HG02798 (cell line): Measurements from ENCODE around the gene PRKAG3.

Source experiments
- ATAC-seq: cut with Tn5 transposase; IDR thresholded peaks from one replicate; pipeline ENCODE4 v1.9.1; 2021; ENCODE audit warnings: mild to moderate bottlenecking; ENCODE audit not compliant: unreplicated experiment, poor library complexity

Gene PRKAG3

GRCh38 chr2:218865396-218865795 is 33.8 kb upstream of the PRKAG3 start:
- no peak for ATAC-seq

GRCh38 chr2:218863021-218863520 is 31.5 kb upstream of the PRKAG3 start:
- no peak for ATAC-seq

DNA sequence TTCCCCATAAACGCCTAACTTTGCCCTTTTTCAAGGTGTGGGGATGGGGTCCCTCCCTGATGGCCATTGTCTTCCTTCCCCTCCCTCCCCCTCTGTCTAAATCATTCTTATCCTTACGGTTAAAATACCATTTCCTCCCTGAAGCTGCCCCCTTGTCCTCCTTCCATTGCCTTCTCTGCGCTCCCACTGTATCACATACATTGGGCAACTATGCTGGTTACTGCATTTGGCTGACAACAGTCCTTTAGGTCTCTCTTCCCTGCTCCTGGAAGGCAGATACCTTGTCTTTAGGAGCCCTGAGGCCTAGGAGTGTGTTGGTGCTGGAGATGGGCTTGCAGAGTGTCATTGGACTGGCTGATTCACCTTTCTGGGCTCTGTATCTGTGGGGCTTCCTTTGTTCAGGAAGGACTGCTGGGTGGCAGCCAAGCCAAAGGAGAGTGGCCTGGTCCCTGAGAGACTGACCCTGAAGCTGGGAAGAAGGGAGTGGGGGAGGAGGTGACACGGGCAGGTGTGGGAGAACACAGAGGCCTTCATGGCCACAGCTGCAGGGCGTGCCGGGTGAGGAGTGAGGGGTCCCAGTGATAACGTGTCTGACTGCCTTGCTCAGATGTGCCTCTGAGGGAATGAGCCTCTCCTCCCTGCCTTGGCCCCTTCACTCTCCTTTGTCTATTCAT is 30.2 kb upstream of the PRKAG3 start:
- ATAC-seq: no peak

- ATAC-seq: no peak
Measured at GRCh38 chr2:218860950-218861381, 29.4 kb upstream of the PRKAG3 start.

DNA sequence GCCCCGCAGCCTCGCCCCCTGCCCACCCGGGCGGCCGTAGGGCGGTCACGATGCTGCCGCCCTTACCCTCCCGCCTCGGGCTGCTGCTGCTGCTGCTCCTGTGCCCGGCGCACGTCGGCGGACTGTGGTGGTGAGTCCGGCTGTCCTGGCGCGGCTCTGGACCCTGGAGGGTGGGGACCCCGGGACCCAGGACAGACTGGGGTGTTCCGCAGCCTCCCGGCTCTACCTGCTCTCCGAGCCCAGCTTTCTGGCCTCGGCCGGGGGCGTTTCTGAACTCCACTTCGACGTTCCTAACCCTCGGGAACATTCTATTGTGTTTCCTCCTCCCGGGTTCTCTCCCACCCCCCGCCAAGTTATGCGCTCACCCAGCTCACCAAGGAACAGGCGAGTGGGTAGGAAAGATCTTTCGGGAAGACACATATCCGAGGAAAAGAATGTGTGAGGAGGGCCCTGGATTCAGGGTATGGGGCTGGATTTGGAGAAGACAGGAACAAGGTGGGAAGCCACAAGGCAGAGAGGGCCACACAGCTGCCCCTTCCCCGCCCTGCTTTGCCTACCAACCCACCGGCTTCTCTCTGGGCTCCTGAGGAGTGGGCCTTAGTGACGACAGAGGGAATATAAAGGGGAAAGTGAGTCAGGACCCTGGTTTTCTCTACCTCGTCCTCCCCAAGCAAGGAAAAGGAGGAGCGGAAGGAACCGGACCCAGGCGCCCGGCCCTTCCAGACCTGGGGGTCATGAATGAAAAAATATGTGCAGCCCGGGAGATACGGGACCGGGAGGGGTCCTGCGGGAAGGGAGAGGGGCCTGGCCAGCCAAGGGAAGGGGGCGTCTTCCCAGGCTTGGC is 28.6 kb upstream of the PRKAG3 start:
- no peak for ATAC-seq

DNA sequence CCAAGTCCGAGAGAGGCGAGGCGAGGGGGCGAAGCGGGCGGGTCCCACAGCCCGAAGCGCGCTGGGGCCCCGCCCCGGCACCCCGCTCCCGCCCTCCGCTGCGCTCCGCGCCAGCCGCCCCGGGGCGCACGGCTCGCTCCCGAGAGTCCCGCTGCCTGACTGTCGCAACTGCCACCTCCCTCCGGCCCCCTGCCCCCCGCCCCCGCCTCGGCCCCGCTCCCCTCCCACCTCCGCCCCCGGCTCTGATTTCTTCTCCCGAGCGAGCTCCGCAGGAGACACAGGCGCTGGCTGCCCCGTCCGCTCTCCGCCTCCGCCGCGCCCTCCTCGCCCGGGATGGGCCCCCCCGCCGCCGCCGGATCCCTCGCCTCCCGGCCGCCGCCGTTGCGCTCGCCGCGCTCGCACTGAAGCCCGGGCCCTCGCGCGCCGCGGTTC is 28.0 kb upstream of the PRKAG3 start, which contains the start of gene WNT6:
Gene WNT6, plus strand, starts transcription at position 250 of the 432 bp plus-strand sequence. CDS start 233 bp downstream, outside the sequence.
- ATAC-seq: no peak

DNA sequence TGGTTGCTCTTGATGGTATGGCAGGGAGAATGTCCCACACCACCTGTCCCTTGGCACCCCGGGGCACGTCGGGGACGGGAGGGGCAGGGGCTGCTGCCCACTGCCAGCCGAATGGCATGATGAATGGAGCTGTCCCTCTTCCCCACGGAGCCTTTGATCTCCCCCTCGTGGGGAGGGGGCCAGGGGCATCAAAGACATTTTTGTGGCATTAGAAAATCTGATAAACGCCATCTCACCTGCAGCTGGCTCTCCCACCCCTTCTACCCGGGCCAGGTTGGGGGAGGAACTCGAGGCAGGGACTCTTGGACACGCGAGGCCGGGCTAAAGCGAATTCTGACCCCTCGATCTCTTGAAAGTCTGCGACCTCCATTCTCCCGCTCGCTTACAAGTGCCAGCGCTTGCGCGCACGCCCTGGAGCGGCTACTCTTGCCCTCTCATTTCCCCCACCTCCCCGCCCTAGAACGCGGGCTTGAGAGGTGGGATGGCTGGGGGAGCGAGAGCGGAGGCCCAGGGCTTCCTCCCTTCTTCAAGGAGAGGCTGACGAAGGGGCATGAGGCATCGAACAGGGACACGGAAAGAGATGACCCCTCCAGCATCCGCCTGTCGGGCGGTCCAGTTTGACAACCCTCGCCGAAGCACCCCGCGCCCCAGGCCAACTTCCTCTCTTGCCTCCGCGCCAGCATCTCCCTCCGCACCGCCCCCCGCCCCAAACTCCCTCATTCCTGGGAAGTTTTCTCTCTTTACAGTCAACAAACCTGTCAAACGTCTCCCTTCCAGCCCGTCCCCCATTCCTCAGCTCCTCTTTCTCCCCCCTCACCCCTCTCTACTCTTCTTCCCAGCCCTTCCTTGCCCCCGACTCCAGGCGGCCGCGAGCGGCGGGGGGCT is 27.3 kb upstream of the PRKAG3 start:
- no peak for ATAC-seq

DNA sequence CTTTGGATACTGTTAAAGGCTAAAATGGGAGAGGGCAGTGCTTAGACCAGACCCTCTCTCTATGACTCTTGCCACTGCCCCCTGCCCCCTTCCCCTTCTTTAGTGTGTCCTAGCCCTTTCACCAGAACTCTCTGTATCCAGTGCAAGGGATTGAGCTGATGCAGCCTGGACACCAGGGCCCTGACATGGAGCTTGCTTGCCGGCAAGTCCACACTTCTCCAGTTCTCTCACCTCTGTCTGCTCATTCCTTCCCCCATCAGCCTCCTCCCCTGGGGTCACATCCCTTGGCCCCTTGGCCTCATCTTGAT is 26.5 kb upstream of the PRKAG3 start:
- no peak for ATAC-seq

GRCh38 chr2:218857371-218858137 is 26.0 kb upstream of the PRKAG3 start:
- ATAC-seq: no peak

- no peak for ATAC-seq
Measured at GRCh38 chr2:218856896-218857243, 25.3 kb upstream of the PRKAG3 start.

DNA sequence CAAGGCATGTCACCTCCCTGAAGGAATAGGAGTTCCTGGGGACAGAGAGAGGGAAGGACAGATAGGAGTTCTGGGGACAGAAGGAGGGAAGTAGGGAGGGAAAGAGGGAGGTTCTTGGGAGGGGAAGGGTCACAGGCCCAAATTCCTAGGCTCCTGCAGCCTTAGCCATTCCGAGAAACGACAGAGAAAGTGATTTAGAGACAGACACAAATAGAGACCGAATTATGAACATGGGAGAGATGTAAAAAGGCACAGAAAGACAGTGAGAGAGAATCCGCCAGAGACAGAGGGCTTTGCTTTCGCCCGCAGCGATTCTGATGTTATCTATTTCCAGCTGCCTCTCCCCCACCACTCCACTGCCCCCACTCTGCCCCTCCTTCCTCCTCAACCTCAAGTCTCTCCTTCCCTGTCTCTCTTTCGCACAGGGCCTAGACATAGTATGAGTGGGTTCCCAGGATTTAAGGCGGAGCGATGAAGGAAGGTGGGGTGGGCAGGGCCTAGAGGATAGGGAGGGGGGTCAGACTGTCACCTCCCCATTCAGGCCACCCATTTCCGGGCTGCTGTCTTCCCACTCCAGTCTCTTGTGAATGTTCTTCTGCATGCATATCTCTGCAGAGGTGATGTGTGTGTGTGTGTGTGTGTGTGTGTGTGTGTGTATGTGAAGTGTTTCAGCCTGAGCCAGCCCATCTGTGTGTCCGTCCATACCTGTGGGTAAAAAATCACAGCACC is 24.7 kb upstream of the PRKAG3 start:
- ATAC-seq: no peak

- no peak for ATAC-seq
Measured at GRCh38 chr2:218855305-218856166, 23.9 kb upstream of the PRKAG3 start.

GRCh38 chr2:218854860-218855259 is 23.3 kb upstream of the PRKAG3 start:
- no peak for ATAC-seq

DNA sequence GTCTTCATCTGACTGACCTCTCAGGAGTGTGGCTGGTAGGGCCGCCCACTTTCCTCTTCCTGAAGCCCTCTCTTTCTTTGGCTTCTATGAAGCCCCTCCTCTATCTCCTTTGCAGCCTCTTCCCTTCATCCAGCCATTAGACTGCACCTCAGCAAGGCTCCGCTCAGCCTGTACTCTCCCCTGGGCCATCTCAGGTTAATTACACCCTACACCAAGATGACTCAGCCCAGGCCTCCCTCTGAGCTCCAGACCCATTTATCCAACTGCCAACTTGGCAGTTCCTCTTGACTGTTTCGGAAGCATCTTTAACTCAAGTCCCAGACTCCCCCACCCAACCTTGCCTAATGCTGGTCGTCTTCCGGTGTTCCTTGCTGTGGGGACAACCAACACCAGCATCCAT is 22.2 kb upstream of the PRKAG3 start:
- ATAC-seq: no peak

- peak; percentile 51 for ATAC-seq
Measured at GRCh38 chr2:218852911-218853667, 21.5 kb upstream of the PRKAG3 start.

DNA sequence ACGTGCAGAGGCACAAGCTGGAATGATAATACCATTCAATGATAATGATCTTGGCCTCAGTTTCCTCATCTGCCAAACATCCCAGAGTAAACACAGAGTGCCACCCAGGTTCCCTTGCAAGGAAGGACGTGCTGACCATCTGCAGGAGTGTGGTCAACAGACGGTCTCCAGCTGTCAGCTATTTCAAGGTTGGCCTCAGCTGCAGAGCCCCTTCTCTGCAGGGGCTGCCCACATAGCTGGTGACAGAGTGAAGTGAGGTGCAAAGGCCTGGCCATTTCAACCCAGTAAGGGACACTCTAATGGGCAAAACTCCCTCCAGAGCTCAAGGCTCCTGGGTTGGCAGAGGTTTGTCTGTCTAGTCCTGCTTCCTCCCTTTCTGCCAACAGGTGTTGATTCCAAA is 19.7 kb upstream of the PRKAG3 start:
- no peak for ATAC-seq

DNA sequence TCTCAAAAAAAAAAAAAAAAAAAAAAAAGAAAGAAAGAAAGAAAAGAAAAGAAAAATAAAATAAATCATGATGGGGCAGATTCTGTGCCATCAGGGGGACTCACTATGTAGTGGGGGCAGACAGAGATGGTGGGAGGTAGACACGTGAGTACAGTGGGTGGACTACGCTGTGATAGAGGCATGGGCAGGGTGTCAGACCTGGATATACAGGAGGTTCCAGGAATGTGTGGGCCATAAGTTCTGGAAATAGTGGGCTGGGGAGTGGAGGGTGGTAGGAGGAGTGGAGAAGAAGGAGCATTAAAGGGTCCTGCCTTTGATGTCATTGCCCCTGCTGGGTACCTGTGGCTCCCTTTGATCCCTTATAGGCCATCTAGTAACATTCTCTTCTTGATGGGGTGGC is 19.2 kb upstream of the PRKAG3 start:
- no peak for ATAC-seq

DNA sequence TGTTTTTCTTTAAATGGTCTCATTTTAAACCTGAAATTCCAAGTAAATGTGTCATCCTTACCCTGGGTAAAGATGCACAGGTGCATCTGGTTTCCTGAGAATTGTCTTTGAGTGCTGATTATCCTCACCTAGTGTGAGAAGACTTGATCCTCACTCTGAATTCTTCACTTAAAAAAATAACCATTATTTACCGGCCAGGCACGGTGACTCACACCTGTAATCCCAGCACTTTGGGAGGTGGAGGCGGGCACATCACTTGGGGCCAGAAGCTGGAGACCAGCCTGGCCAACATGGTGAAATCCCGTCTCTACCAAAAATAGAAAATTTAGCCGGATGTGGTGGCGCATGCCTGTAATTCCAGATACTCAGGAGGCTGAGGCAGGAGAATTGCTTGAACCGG is 18.1 kb upstream of the PRKAG3 start:
- no peak for ATAC-seq
